GM10847 (cell line): Measurements from ENCODE around the gene ACBD3.

Experiments
- POLR2A ChIP-seq: IDR thresholded peaks from 2 replicates; pipeline ENCODE4 v1.6.1; 2011; ENCODE audit not compliant: insufficient read length; ENCODE audit errors: extremely low read depth

ACBD3 gene

DNA sequence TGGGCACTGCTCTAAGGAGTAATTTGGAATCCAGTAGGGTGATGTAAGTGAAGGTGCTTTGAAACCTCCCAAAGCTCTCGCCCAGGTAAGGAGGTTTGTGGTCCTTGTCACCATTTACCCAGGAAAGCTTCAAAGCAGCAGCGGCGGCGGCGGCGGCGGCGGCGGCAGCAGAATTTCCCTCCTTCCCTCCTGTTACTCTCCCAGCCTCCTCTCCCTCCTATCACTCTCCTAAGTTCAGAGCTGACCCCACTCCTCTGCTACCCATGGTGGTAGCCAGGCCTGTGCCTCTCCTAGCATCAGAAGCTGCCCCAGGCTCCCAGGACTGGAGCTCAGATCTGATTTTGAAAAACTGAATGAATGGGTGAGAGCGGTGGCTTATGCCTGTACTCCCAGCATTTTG, 60.7 kb downstream of the ACBD3 start:
- no peak for TF ChIP-seq POLR2A

DNA sequence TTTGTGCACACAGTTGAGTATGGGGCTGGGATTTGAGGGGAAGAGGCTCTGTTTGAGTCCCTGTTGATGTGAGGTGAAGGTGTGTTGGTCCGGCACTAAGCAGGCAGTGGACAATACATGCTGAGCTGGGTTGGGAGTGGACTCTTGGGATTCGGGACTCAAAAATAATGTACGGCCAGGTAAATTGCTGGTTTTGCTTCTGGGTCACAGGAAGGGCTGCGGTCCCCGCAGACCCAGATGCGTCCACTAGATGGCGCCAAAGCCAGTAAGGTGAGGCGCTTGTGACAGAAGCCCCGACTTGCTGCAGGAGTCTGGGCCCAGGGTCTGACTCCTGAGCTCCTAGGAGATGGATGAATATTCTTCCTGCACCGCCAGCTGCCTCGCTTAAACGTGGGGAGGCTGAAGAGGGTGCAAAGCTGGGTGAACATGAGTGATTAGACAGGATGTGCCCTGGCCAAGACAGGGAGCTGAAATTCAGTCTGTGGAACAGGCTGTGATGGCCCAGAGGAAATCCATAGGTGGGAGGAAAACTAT, 61.4 kb downstream of the ACBD3 start:
- no peak for TF ChIP-seq POLR2A

DNA sequence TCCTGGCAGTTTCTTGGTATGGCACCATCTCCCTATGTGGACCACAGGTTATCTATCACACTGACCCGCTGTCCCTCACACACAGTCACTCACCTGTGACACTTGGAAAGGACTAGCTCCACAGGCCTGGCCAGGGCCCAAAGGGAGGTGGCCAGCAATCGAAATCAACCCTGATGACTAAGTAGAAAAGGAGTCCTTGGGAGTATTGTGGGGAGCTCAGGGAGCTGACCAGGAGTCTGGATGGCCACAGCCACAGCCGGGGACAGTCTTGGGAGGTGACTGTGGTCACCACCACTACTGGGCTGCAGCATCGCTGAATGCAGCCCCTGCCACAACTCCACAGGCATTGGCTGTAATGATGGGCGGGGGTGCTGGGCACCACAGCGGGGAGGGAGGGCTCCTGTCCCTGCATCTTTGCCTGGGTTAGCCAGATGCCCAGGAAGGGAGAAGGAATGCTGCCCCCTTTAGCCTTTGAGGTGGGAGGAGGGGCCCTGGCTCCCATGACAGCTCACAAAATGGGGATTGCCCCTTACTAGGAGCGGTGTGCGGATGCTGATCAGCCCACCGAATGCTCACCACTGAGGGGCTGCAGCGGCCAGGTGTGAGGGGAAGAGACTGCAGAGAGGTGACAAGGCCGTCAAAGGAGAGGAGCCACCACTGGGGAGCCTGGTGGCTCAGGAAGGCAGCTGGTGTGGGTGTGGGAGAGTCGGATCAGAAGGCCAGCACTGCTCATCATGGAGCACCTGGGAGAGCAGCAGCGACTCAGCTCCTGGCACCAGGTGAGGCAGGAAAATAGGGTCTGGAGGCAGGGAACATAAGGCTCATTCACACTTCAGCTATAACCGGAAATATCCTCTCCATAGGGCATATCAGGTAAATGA, 62.7 kb downstream of the ACBD3 start:
- TF ChIP-seq POLR2A, result no peak

DNA sequence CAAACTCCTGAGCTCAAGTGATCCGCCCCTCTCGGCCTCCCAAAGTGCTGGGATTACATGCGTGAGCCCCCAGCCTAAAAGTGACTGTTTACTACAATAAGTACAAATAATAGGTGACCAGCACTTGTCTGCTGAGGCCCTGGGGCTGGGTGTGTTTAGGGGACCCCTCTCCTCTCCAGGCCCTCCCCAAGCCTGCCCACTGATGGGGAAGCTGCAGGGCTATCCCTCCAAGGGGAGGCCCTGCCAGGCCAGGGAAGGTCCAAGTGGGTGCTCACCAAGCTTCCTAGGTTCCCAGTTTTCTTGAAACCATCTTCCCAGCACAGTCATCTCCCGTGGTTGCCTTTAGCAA, 63.4 kb downstream of the ACBD3 start:
- TF ChIP-seq POLR2A, result no peak

DNA sequence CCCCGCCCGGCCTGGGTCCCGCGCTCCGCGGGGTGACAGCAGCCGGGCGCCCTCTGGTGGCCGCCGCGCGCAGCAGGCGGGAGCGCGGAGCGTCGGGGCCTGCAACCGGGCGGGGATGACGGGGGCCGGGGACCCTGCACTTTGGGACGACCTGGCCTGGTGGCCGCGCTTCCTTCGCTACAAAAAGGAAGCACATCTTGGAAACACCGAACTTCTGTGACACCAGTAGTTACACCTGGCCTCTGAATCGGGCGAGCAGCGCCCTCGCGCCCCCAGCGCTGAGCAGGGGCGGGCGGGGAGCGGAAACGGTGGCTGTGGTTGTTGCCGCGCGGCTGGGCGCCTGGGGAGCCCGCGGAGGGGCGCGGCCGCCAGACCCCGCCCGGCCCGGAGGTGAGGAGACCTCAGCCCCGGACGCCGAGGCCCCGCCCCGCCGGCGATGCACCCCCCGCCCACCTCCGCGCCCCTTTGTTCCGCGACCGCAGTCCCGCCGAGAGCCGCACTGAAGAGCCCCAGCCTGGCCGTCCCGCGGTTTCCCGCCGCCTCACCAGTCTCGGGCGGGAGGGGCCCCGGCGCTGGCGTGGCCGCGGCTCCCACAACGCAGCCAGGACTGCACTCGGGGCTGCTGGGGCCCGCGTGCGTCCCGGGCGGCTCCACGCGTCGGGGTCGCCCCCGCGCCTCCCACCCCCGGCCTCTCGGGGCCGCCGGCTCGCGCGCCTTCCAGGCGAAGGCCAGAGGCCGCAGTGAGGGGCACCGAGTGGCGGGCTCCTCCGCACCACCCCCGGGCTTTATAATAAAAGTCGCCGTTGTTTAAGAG, 64.7 kb downstream of the ACBD3 start:
- TF ChIP-seq POLR2A, result peak; percentile 38

DNA sequence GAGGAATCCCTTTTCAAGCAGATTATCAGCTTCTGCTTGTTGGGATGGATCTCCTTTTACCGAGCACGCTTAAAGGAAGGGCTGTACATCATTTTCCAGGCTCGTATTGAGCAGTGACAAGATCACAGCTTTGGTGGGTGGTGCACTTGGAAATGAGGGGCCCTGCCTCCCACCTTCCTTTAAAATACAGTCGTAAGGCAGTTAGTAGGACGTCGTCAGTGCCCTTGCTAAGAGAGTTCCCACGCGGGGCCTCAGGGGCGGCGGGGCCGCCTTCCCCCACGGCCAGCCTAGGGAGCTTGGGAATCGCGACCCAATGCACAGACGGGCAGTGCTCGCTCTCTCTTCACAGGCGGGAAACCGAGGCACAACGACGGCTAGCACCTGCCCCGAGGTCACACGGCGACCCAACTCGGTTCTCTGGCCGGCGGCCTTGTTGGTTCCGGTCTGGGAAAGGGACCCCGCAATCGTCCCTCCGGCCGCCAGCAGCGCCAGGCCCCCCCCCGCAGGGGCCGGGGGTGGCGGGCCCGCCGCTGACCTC, 65.4 kb downstream of the ACBD3 start:
- TF ChIP-seq POLR2A, result no peak

DNA sequence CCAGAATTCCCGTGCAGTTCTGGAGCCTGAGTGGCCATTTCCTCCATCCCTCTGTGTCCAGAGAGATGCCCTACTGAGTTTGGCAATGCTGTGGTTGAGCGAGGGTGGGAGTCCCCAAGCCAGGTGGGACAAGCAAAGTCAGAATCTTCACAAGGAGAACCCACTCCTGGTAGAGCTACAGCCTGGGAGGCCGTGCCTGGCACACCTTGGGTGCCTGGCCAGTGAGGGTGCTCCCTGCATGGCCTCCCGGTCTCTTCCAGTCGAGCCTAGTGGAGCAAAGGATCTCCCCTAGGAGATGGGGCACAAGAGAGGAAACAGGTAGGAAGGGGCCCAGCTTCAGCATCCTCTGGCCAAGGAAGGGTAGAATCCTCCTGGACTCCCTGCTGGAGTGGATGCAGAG, 66.1 kb downstream of the ACBD3 start:
- TF ChIP-seq POLR2A, result no peak

DNA sequence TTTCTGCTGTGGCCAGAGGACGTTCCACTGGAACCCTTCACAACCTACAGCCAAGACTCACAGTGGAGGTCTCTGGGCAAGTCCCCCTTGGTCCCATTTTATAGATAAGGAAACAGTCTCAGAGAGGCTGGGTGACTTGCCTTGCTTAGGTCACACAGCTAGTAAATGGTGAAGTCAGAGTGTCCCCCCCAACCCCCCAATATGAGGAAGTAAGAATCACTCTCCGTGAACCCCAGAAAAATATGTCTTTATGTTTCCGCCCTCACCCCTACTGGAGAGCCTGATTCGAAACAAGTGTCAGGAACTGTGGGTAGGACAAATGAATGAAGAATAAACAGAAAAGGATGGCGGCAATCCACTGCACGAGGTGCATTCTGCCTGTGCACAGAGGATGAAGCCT, 67.4 kb downstream of the ACBD3 start:
- TF ChIP-seq POLR2A, result no peak

DNA sequence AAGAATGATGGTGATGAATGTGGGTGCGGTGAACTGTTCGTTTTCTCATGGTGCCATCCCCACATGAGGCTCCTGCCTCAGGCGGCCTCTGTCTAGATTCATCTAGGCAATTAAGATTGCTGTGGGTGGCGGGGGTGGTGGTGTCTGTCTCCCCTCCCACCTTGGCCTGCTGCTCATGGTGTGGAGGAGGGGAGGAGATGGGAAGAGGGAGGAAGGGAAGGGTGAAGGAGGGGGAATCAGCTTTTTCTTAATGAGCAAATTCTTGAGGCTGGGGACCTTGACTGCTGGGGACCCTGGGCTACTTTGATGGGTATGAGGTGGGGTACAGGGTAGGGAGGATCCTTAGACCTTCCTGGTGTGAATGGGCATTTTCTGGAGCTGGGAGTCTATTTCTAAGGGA, 68.2 kb downstream of the ACBD3 start:
- TF ChIP-seq POLR2A, result no peak

DNA sequence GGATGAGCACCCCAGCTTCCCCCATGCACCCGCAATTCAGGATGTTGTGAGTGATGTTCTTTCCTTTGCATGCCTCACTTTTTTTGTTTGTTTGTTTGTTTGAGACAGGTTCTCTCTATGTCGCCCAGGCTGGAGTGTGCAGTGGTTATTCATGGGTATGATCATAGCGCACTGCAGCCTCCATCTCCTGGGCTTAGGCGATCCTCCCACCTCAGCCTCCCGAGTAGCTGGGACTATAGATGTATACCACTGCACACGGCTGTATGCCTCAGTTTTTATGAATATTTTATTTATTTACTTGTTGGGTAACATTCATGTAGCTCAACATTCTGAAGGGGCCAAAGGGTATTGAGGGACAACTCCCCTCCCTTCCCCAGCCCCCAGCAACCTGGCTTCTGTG, 69.2 kb downstream of the ACBD3 start:
- TF ChIP-seq POLR2A, result no peak

DNA sequence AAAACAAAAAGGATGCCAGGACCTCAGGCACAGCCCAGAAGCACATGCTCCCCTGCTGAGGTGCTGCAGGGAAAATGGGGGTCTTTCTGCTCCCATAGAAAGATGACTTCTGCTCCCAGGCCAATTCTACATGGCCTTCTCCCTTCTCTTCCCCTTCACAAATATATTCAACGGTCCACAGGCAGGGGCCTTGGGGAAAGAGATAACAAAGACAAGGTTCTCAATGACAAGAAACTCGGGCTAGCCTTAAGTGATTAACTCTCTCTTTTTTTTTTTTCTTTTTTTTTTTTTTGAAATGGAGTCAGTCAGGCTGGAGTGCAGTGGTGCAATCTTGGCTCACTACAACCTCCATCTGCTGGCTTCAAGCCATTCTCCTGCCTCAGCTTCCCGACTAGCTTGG, 69.9 kb downstream of the ACBD3 start:
- TF ChIP-seq POLR2A, result no peak

DNA sequence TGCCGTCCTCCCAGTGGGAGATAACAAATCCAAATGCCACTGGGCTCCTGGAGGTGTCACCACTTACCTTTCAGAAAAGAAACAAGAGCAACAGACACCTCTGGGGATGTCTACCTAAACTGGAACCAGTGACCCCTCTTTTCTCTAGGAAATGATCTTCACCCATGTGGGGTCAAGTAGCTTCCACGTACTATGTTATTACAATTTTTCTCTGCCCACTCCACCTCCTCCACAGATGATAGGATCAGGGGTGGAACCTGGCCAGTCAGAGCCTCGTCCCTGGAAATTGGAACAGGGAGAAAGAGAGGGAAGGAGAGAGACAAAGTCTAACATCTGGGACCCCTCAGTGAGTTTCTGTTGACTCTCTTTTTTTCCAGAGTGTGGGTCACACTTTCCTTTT, 73.9 kb downstream of the ACBD3 start:
- no peak for TF ChIP-seq POLR2A

DNA sequence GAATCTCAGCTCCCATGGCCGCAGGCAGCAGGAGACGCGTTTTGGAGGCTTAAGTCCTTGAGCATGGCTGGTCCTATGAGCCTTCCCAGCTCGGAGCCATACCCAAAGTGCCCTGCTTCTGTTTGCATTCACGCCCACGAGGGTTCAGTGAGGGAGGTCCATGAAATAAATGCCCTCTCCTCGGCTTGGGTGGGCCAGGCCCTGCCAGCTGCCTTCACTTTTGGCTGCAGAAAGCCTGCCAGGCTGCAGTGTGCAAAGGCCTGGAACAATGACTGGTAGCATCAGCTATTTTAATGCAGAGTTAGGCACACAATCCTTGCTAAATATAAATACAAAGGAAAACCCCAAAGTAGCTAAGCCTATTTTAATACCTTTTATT, 74.7 kb downstream of the ACBD3 start:
- no peak for TF ChIP-seq POLR2A

DNA sequence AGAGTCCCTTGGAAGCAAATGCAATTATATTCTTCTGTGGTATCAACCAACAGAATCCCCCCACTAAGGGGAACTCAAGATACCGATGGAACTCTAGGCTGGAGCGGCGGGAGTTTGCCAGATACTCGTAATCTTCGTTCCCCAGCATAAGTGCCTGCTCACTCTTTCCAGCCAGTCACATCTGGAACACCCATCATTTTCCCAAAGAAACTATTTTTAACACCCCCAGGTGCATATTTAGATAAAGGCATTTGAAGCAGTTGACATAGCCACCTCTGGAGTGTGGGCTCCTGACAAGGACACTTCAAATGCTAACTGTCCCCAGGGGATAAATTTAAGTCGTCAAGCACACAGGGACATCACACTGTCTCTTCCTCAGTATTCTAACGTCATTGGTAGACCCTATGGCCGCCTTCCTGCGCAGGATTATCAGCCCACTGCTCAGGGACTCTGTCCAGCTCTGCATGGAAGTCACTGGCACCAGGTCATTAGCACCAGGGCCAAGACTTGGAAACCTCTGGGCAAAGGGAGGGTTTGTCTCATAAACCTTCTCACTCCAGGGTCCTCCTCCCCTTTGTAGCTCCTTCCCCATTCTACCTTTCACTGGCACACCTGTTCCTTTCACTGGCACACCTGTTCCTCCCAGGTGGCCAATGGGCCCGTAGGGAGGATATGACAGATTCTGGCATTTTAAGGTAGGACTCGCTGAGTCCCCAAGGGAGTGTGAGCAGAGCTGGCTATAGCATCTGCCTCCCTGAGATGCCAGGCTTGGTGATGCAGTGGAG, 75.3 kb downstream of the ACBD3 start:
- no peak for TF ChIP-seq POLR2A

DNA sequence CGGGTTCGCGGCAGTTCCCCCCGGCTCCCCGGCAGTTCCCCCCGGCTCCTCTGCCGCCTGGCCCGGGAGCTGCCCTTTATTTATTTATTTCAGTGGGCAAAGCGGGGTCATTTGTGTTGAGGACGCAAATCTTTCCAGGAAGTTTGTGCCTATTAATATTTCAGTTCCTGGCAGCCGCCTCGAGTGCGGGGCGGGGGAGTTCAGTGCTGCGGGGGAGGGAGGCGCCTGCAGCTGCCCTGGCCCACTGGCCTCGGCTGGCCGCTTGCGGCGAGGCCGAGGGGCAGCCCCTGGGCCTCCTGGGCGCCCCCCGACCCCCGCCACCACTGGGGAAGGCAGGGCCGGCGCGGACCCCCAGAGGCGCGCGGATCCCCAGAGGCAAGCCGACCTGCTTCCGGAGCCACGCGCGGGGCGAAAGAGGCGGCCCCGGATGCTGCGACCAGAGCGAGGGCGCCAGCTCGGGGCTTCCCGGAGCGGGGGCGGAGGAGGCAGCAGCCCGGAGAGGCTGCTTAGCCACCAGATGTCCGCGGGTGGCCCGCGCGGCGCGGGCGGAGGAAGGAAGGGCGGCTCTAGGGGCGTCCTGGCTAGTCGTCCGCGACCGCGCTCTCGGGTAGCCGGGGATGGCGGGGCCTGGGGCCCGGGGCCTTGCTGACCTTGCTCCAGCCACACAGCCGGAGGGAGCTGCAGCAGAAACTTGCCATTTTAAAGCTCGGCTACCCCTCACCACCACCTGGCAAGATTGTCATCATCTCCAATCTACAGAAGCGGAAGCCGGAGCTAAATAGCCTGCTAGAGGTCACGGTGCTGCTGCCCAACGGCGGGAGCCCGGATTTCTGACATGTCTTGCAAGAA, 76.1 kb downstream of the ACBD3 start:
- no peak for TF ChIP-seq POLR2A

DNA sequence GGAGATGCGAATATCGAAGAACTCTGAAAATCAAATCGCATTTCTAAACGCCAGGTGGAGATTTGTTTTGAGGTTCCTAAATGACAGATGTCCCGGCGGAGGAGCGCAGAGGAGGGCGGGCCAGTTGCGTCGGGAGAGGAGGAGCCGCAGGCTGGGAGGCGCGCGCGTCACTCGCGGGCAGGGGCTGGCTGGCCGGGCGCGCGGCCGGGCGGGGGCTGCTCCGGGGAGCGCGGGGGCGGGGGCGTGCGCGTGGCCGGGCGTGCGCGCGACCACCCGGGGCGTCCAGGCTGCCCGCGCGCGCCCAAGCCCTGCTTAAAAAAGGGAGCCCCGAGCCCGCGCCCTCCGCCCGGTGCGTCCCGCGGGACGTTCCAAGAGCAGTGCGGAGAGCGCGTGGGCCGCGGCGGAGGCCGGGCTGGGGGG, 76.7 kb downstream of the ACBD3 start:
- TF ChIP-seq POLR2A, result no peak
